Measurements from ENCODE around the gene LELP1.

- TF ChIP-seq EZH2 (IDR thresholded peaks at IDR 0.05; ENCODE audit: insufficient read depth, poor library complexity, severe bottlenecking) (no peak), EZH2phosphoT487 (IDR thresholded peaks at IDR 0.05; ENCODE audit: insufficient read depth, low read depth) (no peak)
Measured at GRCh38 chr1:153213519-153213918, 10.3 kb downstream of the LELP1 start.

Measured in GM23248 (cell line).